ENCODE results near the gene ZNF41.
A peak's percentile ranks its signal among the peaks of the same experiment; 100 is the strongest.

ZNF41 gene

DNA sequence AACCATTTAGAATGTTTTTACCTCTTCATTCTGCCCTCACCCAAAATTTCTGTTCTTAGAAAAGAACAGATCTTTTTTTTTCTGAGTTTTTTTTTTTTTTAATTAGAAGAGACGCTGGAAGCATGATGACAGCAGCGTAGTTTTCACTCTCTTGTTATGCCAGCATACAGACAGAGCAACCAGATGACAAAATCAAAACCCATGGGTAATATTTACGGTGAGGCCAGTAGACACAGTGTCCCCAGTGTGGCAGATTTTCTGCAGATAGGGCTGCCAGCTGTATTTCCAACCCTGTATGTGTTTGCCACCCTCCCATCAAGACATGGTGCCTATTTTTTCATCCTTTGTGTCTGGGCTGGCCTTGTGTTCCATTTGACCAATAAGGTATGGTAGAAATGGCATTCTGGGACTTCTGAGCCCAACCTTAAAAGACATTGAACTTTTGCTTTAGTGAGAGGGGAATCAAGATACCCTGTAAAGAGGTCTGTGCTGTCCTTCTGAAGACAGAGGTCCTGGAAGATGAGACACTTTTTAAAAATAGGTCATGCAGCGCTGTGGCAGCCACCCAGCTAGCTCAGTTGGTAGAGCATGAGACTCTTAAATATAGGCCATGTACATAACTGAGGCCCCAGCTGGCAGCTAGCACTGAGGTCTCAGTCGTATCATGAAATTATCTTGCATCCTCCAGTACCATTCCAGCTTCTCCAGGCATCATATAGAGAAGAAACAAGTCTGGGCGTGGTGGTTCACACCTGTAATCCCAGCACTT, 6.7 kb upstream of the ZNF41 start:
- Histone ChIP-seq H3K9ac (no peak overlapping the region), H3K4me2 (ENCODE audit: low read length) (no peak overlapping the region), H3K27ac (no peak overlapping the region), H3K4me1 (no peaks in the 10 kb centered on the region), H3K36me3 (ENCODE audit: control insufficient read depth, insufficient read depth, low read length) (no peaks in the 10 kb centered on the region), H3K4me3 (ENCODE audit: low read depth, low read length) (no peak overlapping the region), H3K27me3 (ENCODE audit: control insufficient read depth, insufficient read depth, low read length) (no peaks in the 10 kb centered on the region), H2AFZ (no peak overlapping the region), H3K9me3 (ENCODE audit: control insufficient read depth, low read length) (no peaks in the 10 kb centered on the region), H3K79me2 (no peaks in the 10 kb centered on the region)
- TF ChIP-seq, protein P1, sequence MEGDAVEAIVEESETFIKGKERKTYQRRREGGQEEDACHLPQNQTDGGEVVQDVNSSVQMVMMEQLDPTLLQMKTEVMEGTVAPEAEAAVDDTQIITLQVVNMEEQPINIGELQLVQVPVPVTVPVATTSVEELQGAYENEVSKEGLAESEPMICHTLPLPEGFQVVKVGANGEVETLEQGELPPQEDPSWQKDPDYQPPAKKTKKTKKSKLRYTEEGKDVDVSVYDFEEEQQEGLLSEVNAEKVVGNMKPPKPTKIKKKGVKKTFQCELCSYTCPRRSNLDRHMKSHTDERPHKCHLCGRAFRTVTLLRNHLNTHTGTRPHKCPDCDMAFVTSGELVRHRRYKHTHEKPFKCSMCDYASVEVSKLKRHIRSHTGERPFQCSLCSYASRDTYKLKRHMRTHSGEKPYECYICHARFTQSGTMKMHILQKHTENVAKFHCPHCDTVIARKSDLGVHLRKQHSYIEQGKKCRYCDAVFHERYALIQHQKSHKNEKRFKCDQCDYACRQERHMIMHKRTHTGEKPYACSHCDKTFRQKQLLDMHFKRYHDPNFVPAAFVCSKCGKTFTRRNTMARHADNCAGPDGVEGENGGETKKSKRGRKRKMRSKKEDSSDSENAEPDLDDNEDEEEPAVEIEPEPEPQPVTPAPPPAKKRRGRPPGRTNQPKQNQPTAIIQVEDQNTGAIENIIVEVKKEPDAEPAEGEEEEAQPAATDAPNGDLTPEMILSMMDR (IDR thresholded peaks at IDR 0.05): no peak

DNA sequence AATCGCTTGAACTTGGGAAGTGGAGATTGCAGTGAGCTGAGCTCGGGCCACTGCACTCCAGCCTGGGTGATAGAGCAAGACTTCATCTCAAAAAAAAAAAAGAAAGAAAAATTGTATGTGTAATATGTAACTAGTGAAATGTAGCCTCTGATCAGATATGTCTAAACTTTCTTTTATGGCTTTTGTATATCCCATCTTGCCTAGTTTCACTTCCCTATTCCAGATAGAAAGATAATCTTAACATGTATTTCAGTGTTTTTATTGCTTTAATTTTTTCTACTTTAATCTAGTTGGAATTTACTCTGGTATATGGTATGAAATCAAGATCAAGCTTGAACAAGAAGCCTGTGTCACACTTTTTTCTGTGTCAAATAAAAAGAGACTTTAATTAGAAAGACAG, 1.9 kb upstream of the ZNF41 start:
- Histone ChIP-seq H3K27me3 (ENCODE audit: control insufficient read depth, insufficient read depth, low read length) (no peaks in the 10 kb centered on the region), H3K27ac (no peak overlapping the region), H3K9me3 (ENCODE audit: control insufficient read depth, low read length) (no peaks in the 10 kb centered on the region), H3K4me3 (ENCODE audit: low read depth, low read length) (no peak overlapping the region), H3K9ac (no peak overlapping the region), H3K4me2 (ENCODE audit: low read length) (no peak overlapping the region), H3K36me3 (ENCODE audit: control insufficient read depth, insufficient read depth, low read length) (no peaks in the 10 kb centered on the region), H3K79me2 (peaks cover 4% of the 10 kb centered on the region), H2AFZ (no peak overlapping the region), H3K4me1 (no peaks in the 10 kb centered on the region)
- TF ChIP-seq, protein P1 (IDR thresholded peaks at IDR 0.05): no peak

DNA sequence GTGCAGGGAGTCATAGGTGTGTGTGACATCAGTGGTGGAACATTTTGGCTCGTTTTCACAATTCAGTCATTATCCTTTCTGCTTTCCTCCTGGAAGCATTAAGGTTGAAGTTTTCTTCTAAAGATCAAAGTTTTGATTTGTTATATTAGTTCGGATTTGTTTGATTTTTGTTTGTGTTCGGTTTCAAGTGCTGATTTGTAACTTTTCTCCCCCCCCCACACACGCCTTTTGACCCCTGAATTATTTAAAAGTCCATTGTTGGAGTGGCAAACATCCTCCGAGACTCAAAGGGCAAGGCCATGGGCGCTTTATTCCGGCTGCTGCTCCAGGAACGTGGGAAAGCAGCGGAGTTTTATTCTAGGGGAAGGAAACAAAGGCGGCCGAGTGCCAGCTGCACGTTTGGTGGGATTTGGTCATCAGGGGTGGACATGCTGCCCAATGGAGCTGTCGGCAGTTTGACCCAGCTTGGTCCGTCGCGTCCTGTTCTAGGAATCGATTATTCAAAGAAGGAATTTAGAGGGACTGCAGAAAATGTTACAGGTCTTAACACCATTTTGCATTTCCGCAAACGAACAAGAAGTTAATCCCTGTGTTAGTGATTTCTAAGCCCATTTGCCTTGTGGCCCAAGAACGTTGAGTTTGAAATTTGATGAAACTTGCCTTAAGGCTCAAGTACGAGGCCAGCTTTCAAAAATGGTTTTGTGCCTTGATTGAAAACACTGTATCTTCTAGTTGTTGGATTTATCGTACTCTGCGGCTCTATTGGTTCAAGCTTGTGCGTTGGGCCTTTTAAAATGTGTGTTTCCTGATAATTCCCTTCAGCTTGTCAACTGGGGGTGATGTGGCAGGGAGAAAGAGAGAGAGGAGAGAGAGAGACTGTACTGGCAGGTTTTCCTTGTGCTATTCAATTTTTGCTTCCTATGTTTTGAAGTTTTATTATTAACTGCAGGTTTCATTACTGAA, 565 bp upstream of the ZNF41 start:
- peak overlapping the region; percentile 66 for H3K4me2 ChIP-seq (ENCODE audit: low read length)
- TF ChIP-seq, protein P1 (IDR thresholded peaks at IDR 0.05): no peak
- H3K36me3 ChIP-seq (ENCODE audit: control insufficient read depth, insufficient read depth, low read length): no peaks in the 10 kb centered on the region
- peak overlapping the region; percentile 89 for H2AFZ ChIP-seq
- no peaks in the 10 kb centered on the region for H3K9me3 ChIP-seq (ENCODE audit: control insufficient read depth, low read length)
- no peaks in the 10 kb centered on the region for H3K4me1 ChIP-seq
- H3K9ac ChIP-seq: no peak overlapping the region
- peak overlapping the region; percentile 71 for H3K4me3 ChIP-seq (ENCODE audit: low read depth, low read length)
- H3K79me2 ChIP-seq: peaks cover 4% of the 10 kb centered on the region
- H3K27ac ChIP-seq: peak overlapping the region; percentile 85
- no peaks in the 10 kb centered on the region for H3K27me3 ChIP-seq (ENCODE audit: control insufficient read depth, insufficient read depth, low read length)

DNA sequence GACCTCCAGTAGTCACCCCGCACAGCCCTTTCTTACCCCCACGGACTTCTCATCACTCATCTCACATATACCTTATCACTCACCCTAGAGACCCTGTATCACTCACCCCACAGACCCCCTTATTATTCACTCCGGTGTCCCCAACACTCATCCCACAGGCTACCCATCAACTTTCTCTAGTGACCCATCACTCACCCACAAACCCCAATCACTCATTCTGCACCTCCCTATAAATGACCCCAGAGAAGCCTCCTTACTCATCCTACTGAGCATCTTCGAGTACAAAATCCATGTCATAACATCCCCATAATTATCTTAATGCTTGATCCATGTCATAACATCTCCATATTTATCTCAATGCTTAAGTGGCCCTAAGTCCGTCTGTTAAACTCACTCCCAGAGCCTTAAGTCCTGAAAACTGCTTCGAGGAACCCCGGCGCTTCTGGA, 934 bp downstream of the ZNF41 start:
- Histone ChIP-seq H3K79me2 (peaks cover 7% of the 10 kb centered on the region), H3K9ac (no peak overlapping the region), H3K27ac (peak overlapping the region; percentile 85), H2AFZ (peak overlapping the region; percentile 89), H3K4me2 (ENCODE audit: low read length) (peak overlapping the region; percentile 81), H3K36me3 (ENCODE audit: control insufficient read depth, insufficient read depth, low read length) (no peaks in the 10 kb centered on the region), H3K9me3 (ENCODE audit: control insufficient read depth, low read length) (no peaks in the 10 kb centered on the region), H3K4me3 (ENCODE audit: low read depth, low read length) (peak overlapping the region; percentile 71), H3K4me1 (no peaks in the 10 kb centered on the region), H3K27me3 (ENCODE audit: control insufficient read depth, insufficient read depth, low read length) (no peaks in the 10 kb centered on the region)
- TF ChIP-seq, protein P1 (IDR thresholded peaks at IDR 0.05): no peak

Data from parathyroid adenoma (tissue), 2 donors.